NCI-H748 (cell line): ENCODE measurements around the gene C1QL1.
A peak's percentile ranks its signal among the peaks of the same experiment; 100 is the strongest.

Source experiments
- DNase-seq: peaks from one replicate; lab custom pipeline; 2025; ENCODE audit not compliant: unreplicated experiment; lab: John Stamatoyannopoulos, UW

C1QL1 gene

GRCh38 chr17:44932096-44932786 is 35.9 kb downstream of the C1QL1 start:
- no peak for DNase-seq

- DNase-seq: no peak
Observed at GRCh38 chr17:44931376-44931775, 36.7 kb downstream of the C1QL1 start.

- no peak for DNase-seq
Observed at GRCh38 chr17:44930667-44931066, 37.4 kb downstream of the C1QL1 start.

- DNase-seq: no peak
Observed at GRCh38 chr17:44928950-44929720, 39.0 kb downstream of the C1QL1 start.

- no peak for DNase-seq
Observed at GRCh38 chr17:44928136-44928535, 40.0 kb downstream of the C1QL1 start.

GRCh38 chr17:44927696-44928095 is 40.4 kb downstream of the C1QL1 start:
- no peak for DNase-seq

- DNase-seq: no peak
Observed at GRCh38 chr17:44926821-44927525, 41.1 kb downstream of the C1QL1 start.

- DNase-seq: no peak
Observed at GRCh38 chr17:44925731-44926697, 42.1 kb downstream of the C1QL1 start.

- peak; percentile 32 for DNase-seq
Observed at GRCh38 chr17:44924107-44924544, 44.0 kb downstream of the C1QL1 start.

GRCh38 chr17:44922746-44923470 is 45.2 kb downstream of the C1QL1 start:
- DNase-seq: no peak

GRCh38 chr17:44922136-44922535 is 46.0 kb downstream of the C1QL1 start:
- DNase-seq: no peak

- DNase-seq: no peak
Observed at GRCh38 chr17:44921122-44921882, 46.8 kb downstream of the C1QL1 start.

GRCh38 chr17:44920565-44920940 is 47.5 kb downstream of the C1QL1 start:
- no peak for DNase-seq

- peak; percentile 70 for DNase-seq
Observed at GRCh38 chr17:44919885-44920564, 48.1 kb downstream of the C1QL1 start.

- no peak for DNase-seq
Observed at GRCh38 chr17:44919411-44919810, 48.7 kb downstream of the C1QL1 start.

- DNase-seq: no peak
Observed at GRCh38 chr17:44918006-44918405, 50.1 kb downstream of the C1QL1 start.

- DNase-seq: no peak
Observed at GRCh38 chr17:44917456-44917855, 50.6 kb downstream of the C1QL1 start.

- DNase-seq: no peak
Observed at GRCh38 chr17:44916781-44917241, 51.3 kb downstream of the C1QL1 start.
